Stromal cell of bone marrow (primary cell): ENCODE data around the gene ZCWPW1.
A peak's percentile ranks its signal among the peaks of the same experiment; 100 is the strongest.

Experiments used
- DNase-seq: peaks from one replicate; pipeline ENCODE4 v3.0.0-alpha.2; 2012; ENCODE audit warnings: low read depth

Gene ZCWPW1

GRCh38 chr7:100428199-100428966, at the start of gene ZCWPW1:
TSS of gene ZCWPW1 (minus strand) at chr7:100428703. CDS start at chr7:100420649, 8,054 bp downstream.
- peak; percentile 95 for DNase-seq

DNA sequence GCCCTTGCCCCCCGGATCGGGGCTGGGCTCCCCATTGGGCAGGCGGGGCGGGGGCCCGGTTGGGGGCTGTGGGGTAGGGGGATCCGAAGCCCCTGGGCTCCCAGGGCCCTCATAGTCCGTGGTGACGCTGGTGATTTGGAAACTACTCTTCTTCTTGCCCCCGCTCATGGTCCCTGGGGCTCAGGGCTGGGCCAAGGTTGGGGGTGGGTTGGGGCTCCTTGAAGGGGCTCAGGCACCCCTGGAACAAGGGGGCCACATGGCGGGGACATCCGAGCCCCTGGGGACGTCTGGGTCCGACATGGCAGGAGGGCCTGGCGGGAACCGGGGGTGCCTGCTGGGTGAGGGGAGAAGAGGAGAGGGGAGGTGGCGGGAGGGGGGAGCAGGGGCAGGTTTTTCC, 49.4 kb upstream of the ZCWPW1 start:
- DNase-seq: no peak

GRCh38 chr7:100476903-100477870, 48.7 kb upstream of the ZCWPW1 start:
- no peak for DNase-seq

DNA sequence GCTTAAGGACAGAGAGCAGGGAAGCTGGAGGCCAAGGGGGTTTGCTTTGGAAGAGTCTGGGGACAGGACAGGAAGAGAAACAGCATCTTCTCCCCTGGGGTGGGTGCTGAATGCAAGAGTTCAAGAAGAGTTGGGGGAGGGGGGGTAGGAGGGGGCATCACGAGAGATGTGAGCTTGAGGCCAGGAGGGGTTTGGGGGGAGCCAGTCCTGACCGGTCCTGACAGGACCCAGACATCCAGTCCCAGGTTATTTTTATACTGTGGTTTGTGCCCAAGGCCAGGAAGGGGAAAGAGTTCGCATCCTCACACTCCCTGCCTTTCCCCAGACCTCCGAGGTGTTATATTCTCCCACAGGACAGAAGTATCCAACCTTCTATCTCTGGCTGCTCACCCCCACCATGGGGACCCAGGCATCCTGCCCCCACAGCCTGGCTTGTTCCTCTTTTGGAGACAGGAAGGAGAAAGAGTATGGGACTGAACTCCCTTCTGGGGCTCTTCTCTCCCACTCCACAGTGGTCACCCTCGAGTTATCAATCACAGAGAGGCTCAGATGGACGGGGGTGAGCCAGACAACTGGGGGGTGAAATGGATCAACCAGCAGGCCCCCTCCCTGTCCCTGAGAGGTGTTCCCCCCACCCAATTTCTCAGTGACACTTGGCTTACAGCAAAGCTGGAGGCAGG, 47.7 kb upstream of the ZCWPW1 start:
- DNase-seq: no peak

GRCh38 chr7:100475549-100475948, 47.0 kb upstream of the ZCWPW1 start:
- no peak for DNase-seq

- no peak for DNase-seq
Measured at GRCh38 chr7:100472854-100473499, 44.5 kb upstream of the ZCWPW1 start.

DNA sequence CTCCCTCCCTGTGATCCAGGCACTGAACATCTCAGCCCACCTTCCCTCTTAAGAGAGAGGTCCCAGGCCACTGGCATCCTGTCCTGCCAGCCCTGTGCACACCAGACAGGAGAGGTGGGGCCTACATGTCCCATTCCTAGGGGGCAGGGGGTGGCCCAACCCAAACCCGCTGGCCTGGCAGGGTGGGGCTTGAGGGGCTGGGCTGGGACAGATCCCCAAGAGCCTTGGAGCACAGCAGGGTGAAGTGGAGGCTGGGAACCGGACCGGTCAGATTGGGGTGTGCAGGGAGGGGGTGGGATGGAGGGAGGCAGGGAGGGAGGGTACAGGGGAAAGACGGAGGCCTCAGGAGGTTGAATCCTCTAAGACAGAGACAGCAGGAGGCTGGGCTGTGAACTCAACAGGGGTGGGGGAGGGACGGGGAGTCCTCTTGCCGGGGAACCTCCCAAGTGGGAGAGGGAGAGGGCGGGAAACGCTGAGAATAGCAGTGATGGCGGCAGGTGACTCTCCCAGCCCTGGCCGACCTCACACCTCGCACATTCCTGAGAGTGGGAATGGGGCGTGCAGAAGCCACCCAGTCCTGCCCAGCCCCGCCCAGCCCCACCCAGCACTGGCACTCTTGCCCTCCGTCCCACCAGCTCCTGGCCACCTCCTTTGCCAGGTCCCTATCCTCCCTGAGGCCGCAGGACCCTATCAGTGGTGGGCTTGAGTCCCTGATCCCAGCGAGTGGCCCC, 43.8 kb upstream of the ZCWPW1 start:
- DNase-seq: no peak

DNA sequence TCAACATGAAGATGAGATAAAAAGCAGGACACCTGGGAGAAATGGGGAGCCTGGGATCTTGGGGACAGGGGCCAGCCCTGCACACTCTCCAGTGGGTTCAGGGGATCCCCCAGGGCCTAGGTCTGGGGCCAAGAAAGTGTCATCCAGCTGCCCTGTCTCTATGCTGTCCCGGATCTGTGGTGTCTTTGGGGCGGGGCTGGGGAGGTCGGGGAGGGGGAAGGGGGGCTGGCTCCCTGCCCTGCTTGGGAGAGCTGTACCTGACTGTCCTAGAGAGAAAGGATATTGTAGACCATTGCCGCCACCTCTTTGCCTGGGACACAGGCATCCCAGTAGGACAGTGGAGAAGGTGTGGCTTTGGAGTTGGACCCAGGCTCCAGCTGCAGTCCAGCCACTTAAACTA, 42.5 kb upstream of the ZCWPW1 start:
- DNase-seq: no peak

DNA sequence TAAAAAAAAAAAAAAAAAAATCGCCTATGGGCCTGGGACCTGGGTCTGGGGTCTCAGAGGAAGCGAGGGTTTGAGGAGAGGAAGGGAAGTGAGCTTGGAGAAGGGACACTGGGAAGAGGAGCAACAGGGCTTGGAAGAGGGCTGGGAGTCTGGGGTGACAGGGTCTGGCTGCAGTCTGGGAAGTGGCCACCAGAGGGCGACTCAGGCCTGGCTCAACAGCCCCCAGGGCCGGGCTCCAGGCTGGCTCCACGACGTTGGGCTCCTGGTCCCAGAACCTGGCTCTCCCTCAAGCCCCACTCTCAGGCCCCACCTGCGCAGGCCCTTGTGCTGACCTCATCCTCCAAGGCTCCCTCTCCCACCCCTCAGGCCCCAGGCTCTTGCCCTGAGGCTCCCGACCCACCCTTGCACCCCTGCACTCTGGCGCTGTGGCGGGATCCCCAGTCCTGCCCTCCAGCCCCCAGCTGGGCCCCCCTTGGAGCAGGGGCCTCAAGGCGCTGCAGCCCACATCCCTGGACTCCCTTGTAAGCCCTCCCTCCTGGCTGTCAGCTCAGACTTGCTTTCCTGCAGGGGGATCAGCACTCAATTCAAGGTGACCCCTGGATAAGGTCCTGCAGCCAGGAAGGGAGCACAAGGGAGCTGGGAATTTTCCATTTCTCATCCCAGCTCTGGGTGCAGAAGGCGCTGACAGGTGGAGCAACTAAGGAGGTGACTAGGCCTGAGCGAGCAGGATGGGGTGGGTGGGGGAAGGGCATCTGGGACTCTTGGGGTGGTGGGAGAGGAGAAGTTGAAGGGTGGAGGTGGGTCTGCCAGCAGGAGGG, 40.9 kb upstream of the ZCWPW1 start:
- DNase-seq: no peak

GRCh38 chr7:100467638-100468373, 39.3 kb upstream of the ZCWPW1 start:
- no peak for DNase-seq

DNA sequence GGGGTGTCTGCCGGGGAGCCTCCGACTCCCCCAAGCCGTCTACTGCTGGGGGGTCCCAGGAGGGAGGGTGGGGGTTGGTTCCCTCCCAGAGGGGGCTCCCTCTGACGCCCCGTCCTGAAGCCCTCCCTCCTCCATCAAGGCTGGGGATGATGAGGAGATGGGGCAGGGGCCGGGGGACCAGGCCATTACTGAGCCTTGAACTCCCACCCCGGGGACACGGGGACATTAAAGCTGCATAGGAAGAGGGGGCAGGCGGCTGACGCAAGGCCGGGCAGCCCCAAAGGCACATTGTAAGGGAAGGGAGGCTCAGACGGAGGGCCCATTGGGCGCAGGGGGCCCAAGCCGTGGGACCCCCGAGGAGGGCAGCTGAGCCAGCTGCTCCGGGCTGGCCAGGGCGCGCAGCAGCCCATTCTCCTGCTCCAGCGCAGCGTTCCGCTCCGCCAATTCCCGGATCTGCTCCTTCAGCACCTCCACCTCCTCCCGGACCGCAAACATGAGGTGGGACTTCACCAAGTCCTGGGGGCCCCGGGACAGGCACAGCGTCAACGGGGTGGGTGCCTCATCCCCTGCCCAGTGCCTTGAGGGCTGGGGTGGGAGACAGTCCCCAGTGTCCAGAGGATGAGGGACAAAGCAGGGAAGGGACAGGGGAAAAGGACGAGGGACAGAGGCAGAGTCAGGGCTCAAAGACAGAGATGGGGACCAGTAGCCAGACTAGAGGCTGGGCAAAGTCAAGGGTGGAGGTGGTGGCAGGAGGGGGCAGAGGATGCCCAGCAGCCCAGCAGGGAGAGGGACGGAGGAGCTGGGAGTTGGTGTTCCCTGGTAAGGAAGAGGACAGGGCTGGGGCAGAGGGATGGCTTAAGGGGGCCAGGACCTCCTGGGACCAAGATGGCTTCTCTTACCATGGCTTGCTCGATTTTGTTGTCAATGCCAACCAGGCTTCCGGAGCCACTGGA, 38.4 kb upstream of the ZCWPW1 start:
- no peak for DNase-seq

- DNase-seq: peak; percentile 68
Measured at GRCh38 chr7:100465702-100466311, 37.3 kb upstream of the ZCWPW1 start.

DNA sequence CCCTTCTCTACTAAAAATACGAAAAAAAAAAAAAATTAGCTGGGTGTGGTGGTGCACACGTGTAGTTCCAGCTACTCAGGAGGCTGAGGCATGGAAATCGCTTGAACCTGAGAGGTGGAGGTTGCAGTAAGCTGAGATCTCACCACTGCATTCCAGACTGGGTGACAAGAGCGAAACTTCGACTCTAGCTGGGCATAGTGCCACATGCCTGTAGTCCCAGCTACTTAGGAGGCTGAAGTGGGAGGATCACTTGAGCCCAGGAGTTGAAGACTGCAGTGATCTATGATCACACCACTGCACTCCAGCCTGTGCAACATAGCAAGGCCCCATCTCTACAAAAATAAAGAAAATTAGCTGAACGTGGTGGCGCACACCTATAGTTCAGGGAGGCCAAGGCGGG, 36.8 kb upstream of the ZCWPW1 start:
- DNase-seq: no peak

DNA sequence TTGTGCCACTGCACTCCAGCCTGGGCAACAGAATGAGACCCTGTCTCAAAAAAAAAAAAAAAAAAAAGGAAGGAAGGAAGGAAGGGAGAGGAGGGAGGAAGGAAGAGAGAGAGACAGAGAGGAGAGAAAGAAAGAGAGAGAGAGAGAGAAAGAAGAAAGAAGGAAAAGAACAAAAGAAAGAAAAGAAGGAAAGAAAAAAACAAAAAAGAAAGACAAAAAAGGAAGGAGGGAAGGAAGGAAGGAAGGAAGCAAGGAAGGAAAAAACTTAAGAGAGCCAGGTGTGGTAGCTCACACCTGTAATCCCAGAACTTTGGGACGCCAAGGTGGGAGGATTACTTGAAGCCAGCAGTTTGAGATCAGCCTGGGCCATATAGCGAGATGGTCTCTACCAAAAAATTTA, 36.3 kb upstream of the ZCWPW1 start:
- no peak for DNase-seq

DNA sequence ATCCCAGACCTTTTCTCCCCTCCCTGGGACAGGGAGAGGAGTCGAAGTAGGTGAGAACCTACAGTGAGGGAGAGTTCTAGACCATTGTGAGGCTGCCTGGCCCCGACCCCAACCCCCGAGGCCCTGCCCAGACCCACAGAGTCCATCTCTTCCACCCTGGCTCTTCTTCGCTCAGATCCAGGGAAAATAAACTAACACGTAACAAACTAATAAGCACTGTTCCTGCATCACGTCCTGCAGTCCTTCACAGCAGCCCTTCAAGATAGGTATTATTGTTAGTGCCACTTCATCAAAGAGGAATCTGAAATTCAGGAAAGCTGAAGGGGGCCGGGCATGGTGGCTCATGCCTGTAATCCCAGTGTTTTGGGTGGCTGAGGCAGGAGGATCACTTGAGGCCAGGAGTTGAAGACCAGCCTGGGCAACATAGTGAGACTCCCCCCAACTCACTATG, 35.7 kb upstream of the ZCWPW1 start, which contains the start of gene SPACDR:
SPACDR (minus strand) TSS at position 51 of the 451 bp plus-strand sequence. CDS start 235 bp downstream, outside the sequence.
- DNase-seq: no peak

GRCh38 chr7:100457033-100457432, 28.5 kb upstream of the ZCWPW1 start:
- DNase-seq: no peak

DNA sequence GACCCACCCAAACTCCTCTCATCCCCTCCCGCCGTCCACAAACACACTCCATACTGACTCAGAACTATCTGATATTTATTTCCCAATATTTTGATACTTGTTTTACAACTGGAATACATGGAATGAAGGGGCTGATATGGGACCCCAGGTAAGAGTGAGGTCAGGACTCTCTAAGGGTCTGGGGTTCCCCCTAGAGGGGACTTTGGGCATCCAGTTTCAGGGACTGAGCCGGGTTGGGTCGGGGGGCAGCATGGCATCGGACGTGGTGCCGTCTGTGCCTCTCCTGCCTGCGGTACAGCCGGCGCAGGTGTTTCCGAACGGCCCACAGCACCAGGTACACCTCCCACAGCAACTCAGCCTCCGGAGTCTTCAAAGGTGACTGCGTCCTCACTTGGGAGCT, 28.1 kb upstream of the ZCWPW1 start:
- no peak for DNase-seq

DNA sequence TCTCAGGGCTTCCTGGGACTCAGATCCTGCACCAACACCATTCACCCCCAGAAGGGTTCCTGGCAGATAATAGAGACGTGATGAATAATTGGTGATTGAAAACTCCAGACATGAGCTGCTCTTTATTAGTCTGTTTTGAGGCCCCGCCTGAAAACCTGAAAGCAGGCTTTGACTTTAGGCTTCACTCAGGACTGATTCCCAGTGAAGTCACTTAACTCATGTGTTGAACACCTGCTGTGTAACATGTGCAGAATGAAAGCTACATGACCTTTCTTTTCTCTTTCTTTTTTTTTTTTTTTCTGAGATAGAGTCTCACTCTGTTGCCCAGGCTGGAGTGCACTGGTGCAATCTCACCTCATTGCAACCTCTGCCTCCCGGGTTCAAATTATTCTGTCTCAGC, 26.7 kb upstream of the ZCWPW1 start:
- no peak for DNase-seq
